CD4-positive, alpha-beta T cell treated with Interleukin-17A for 1 hour (primary cell): ENCODE results near the gene ALDOC.
"Not testable (repeated sequence)": the region's sequence is repeated elsewhere in the genome, so short reads cannot be mapped to it uniquely, and the experiment has no call there.

Source experiments
- DNase-seq: peaks from one replicate; pipeline ENCODE4 v3.0.0-alpha.2; 2020

Gene ALDOC

GRCh38 chr17:28580959-28581358 is 4.3 kb upstream of the ALDOC start:
- DNase-seq, result no peak

- no peak for DNase-seq
Observed at GRCh38 chr17:28579526-28579925, 2.8 kb upstream of the ALDOC start.

- DNase-seq, result no peak
Observed at GRCh38 chr17:28578246-28579195, 1.8 kb upstream of the ALDOC start.

- DNase-seq, result no peak
Observed at GRCh38 chr17:28577466-28577824, 750 bp upstream of the ALDOC start.

GRCh38 chr17:28576016-28576415 is 679 bp downstream of the ALDOC start:
- not testable (repeated sequence) for DNase-seq

- no peak for DNase-seq
Observed at GRCh38 chr17:28575126-28575795, 1.4 kb downstream of the ALDOC start.

- DNase-seq, result peak; percentile 36
Observed at GRCh38 chr17:28574526-28574925, 2.2 kb downstream of the ALDOC start.

- no peak for DNase-seq
Observed at GRCh38 chr17:28573966-28574480, 2.7 kb downstream of the ALDOC start.

GRCh38 chr17:28573521-28573920 is 3.2 kb downstream of the ALDOC start:
- no peak for DNase-seq

- no peak for DNase-seq
Observed at GRCh38 chr17:28573040-28573380, 3.7 kb downstream of the ALDOC start.

- DNase-seq, result no peak
Observed at GRCh38 chr17:28572259-28573039, 4.2 kb downstream of the ALDOC start.

- peak; percentile 91 for DNase-seq
Observed at GRCh38 chr17:28571361-28572122, 5.2 kb downstream of the ALDOC start, which contains the start of gene PIGS. TSS of gene PIGS (minus strand) at chr17:28571524. CDS start at chr17:28571496, 28 bp downstream.

- DNase-seq, result peak; percentile 58
Observed at GRCh38 chr17:28570716-28571360, 5.9 kb downstream of the ALDOC start.

- DNase-seq, result no peak
Observed at GRCh38 chr17:28569446-28569845, 7.2 kb downstream of the ALDOC start.

GRCh38 chr17:28567604-28568003 is 9.1 kb downstream of the ALDOC start:
- DNase-seq, result no peak

GRCh38 chr17:28563475-28563874 is 13.2 kb downstream of the ALDOC start:
- DNase-seq, result no peak

GRCh38 chr17:28555022-28555421 is 21.7 kb downstream of the ALDOC start:
- DNase-seq, result no peak

GRCh38 chr17:28554565-28554964 is 22.1 kb downstream of the ALDOC start:
- no peak for DNase-seq

GRCh38 chr17:28553000-28553505 is 23.6 kb downstream of the ALDOC start:
- no peak for DNase-seq

- peak; percentile 75 for DNase-seq
Observed at GRCh38 chr17:28552176-28552999, 24.3 kb downstream of the ALDOC start, which contains the start of gene UNC119. TSS of gene UNC119 (minus strand) at chr17:28552624. CDS start at chr17:28552557, 67 bp downstream.
